ENCODE data around the gene TXNDC2. TPM values are rescaled to one million over a fixed set of nuclear protein-coding genes. Genes with fewer than 3 reads are reported as not detected.

Gene TXNDC2
- total and polyA plus RNA-seq, 9 of the 15 experiments (the other 6 are each of a cell fraction or from before 2014, with no cell fraction given): 1.2 to 4.9 (median 2.3) TPM

GRCh38 chr18:9848170-9848879 lies 37.4 kb upstream of the TXNDC2 start (continued):
- TF ChIP-seq PHB2 (IDR thresholded peaks at IDR 0.05; ENCODE audit: low read depth) (peak; percentile 83), ZNF384 (IDR thresholded peaks at IDR 0.05; ENCODE audit: low read depth, low read length) (no peak), TOE1 (IDR thresholded peaks at IDR 0.05; ENCODE audit: borderline replicate concordance) (peak; percentile 38; the same call in 1 of the 2 replicates), TOE1 (CRISPR knock-in tag; IDR thresholded peaks at IDR 0.05; ENCODE audit: borderline replicate concordance, low read depth) (no peak), ZNF12 (CRISPR knock-in tag; IDR thresholded peaks at IDR 0.05) (no peak), FOSL1 (tag; conservative IDR thresholded peaks at IDR 0.05) (peak; percentile 31; the same call in 1 of the 2 replicates), ETV6 (IDR thresholded peaks at IDR 0.05; ENCODE audit: borderline replicate concordance in 1 of 2, low read depth in 2 of 2, low read length in 1 of 2) (no peak), ETV6 (CRISPR knock-in tag; IDR thresholded peaks at IDR 0.05; ENCODE audit: borderline replicate concordance) (no peak), HLTF (IDR thresholded peaks at IDR 0.05) (peak; percentile 92; the same call in 1 of the 2 replicates), ZNF217 (CRISPR knock-in tag; IDR thresholded peaks at IDR 0.05) (no peak), ZNF699 (CRISPR knock-in tag; IDR thresholded peaks at IDR 0.05; ENCODE audit: insufficient replicate concordance) (no peak), NFE2 (IDR thresholded peaks at IDR 0.05; ENCODE audit: low read depth) (peak; percentile 48; the same call in 1 of the 2 replicates), SOX6 (IDR thresholded peaks at IDR 0.05) (peak; percentile 23; the same call in 1 of the 2 replicates), GATAD2A (IDR thresholded peaks at IDR 0.05) (peak; percentile 99), ZBTB5 (IDR thresholded peaks at IDR 0.05) (0 out of 2 replicates have a peak, but pooled peaks have one; percentile 20), PKNOX1 (IDR thresholded peaks at IDR 0.05) (peak; percentile 96), FOXK2 (conservative IDR thresholded peaks at IDR 0.05 in 1 of 2, IDR thresholded peaks at IDR 0.05 in 1 of 2; ENCODE audit: low read depth in 2 of 2) (peak in 1 of 2 experiments; percentile 74; a peak in 2 of 4 replicates), PML (IDR thresholded peaks at IDR 0.05; ENCODE audit: low read length) (peak; percentile 76)
- TF ChIP-seq, protein P1, sequence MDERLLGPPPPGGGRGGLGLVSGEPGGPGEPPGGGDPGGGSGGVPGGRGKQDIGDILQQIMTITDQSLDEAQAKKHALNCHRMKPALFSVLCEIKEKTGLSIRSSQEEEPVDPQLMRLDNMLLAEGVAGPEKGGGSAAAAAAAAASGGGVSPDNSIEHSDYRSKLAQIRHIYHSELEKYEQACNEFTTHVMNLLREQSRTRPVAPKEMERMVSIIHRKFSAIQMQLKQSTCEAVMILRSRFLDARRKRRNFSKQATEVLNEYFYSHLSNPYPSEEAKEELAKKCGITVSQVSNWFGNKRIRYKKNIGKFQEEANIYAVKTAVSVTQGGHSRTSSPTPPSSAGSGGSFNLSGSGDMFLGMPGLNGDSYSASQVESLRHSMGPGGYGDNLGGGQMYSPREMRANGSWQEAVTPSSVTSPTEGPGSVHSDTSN (CRISPR knock-in tag; IDR thresholded peaks at IDR 0.05; ENCODE audit: low read depth): no peak
- TF ChIP-seq, protein P1 (tag; conservative IDR thresholded peaks at IDR 0.05; ENCODE audit: low read depth): peak; percentile 98
- TF ChIP-seq, protein P2, sequence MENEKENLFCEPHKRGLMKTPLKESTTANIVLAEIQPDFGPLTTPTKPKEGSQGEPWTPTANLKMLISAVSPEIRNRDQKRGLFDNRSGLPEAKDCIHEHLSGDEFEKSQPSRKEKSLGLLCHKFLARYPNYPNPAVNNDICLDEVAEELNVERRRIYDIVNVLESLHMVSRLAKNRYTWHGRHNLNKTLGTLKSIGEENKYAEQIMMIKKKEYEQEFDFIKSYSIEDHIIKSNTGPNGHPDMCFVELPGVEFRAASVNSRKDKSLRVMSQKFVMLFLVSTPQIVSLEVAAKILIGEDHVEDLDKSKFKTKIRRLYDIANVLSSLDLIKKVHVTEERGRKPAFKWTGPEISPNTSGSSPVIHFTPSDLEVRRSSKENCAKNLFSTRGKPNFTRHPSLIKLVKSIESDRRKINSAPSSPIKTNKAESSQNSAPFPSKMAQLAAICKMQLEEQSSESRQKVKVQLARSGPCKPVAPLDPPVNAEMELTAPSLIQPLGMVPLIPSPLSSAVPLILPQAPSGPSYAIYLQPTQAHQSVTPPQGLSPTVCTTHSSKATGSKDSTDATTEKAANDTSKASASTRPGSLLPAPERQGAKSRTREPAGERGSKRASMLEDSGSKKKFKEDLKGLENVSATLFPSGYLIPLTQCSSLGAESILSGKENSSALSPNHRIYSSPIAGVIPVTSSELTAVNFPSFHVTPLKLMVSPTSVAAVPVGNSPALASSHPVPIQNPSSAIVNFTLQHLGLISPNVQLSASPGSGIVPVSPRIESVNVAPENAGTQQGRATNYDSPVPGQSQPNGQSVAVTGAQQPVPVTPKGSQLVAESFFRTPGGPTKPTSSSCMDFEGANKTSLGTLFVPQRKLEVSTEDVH (IDR thresholded peaks at IDR 0.05; ENCODE audit: low read depth, partially characterized antibody): peak; percentile 26

All from K562 (cell line).